Prostate gland (tissue), 2 donors: Measurements from ENCODE around the gene TIMM17A. TPM values are rescaled to one million over a fixed set of nuclear protein-coding genes. Genes with fewer than 3 reads are reported as not detected.
A peak's percentile ranks its signal among the peaks of the same experiment; 100 is the strongest.
"Not testable (repeated sequence)": the region's sequence is repeated elsewhere in the genome, so short reads cannot be mapped to it uniquely, and the experiment has no call there.

ENCODE experiments used
- DNase-seq: peaks from one replicate; pipeline ENCODE4 v3.0.0-alpha.2; 2019; ENCODE audit warnings: low spot score
- H3K27ac ChIP-seq, 2 donors: fragments of 200-600 bp; sonication (generic); 2 replicates each; pipeline ENCODE4 v1.5.1; 2017 to 2019
- H3K27me3 ChIP-seq: fragments of 200-600 bp; sonication (generic); replicated peaks from 2 replicates; pipeline ENCODE4 v1.5.1; 2019; ENCODE audit not compliant: insufficient read depth
- H3K36me3 ChIP-seq, 2 donors: fragments of 200-600 bp; sonication (generic); 1 replicate in 1 of 2; 2 replicates in 1 of 2; pipeline versions ENCODE4 v1.5.1 to v1.8.1; 2017 to 2019
- H3K4me1 ChIP-seq: fragments of 200-600 bp; sonication (generic); replicated peaks from 2 replicates; pipeline ENCODE4 v1.5.1; 2019
- H3K4me3 ChIP-seq, 2 donors: fragments of 200-600 bp; sonication (generic); 2 replicates each; pipeline ENCODE4 v1.5.1; 2017 to 2019
- H3K9me3 ChIP-seq: fragments of 200-600 bp; sonication (generic); 2 replicates; pipeline ENCODE4 v1.5.1; 2017
- CTCF ChIP-seq, 4 experiments: fragments of 200-600 bp in 2 of 4; fragments of 450-650 bp in 2 of 4; sonication (generic) in 2 of 4; IDR thresholded peaks; 1 replicate in 3 of 4; 2 replicates in 1 of 4; pipeline ENCODE4 v1.5.1; 2016 to 2019; ENCODE audit warnings: antibody characterized with exemption in 4 of 4, mild to moderate bottlenecking in 2 of 4, moderate library complexity in 2 of 4
- POLR2A ChIP-seq: fragments of 450-650 bp; IDR thresholded peaks from one replicate; pipeline ENCODE4 v1.6.1; 2016; ENCODE audit warnings: antibody characterized with exemption, mild to moderate bottlenecking
- POLR2AphosphoS5 ChIP-seq: sonication (generic); formaldehyde crosslinking; IDR thresholded peaks from one replicate; pipeline ENCODE4 v1.6.1; 2017; ENCODE audit warnings: antibody characterized with exemption
- WGBS: methylation state at CpG from one replicate; pipeline ENCODE4 v1.1.5; 2018; 5-methylcytosine and 5-hydroxymethylcytosine counted together
- intact Hi-C: fragments of 100-400 bp; cut with DNase I; formaldehyde crosslinking; loops from one replicate; pipeline ENCODE4 v1.14.2; 2022
- total RNA-seq, 2 donors: library from RNA; depleted of rRNA; stranded (reverse); fragments of >200 nt; gene quantifications; one replicate each; pipeline ENCODE4 v1.1.0, GENCODE V29; 2016

Gene TIMM17A
- total RNA-seq, 2 donors from 2014 or later = 22.0 to 29.3 TPM

GRCh38 chr1:201949491-201949890 is 5.8 kb upstream of the TIMM17A start:
- intact Hi-C loops = no loop called here
- Histone ChIP-seq H3K36me3 (no peaks in the 10 kb centered on the region), H3K4me3 (no peak overlapping the region), H3K27ac (no peak overlapping the region), H3K4me1 (no peaks in the 10 kb centered on the region), H3K9me3 (no peaks in the 10 kb centered on the region), H3K27me3 (no peaks in the 10 kb centered on the region)
- TF ChIP-seq POLR2AphosphoS5 = no peak
- no peak for TF ChIP-seq POLR2A
- TF ChIP-seq CTCF (IDR thresholded peaks at IDR 0.05) = no peak
- no peak for DNase-seq

DNA sequence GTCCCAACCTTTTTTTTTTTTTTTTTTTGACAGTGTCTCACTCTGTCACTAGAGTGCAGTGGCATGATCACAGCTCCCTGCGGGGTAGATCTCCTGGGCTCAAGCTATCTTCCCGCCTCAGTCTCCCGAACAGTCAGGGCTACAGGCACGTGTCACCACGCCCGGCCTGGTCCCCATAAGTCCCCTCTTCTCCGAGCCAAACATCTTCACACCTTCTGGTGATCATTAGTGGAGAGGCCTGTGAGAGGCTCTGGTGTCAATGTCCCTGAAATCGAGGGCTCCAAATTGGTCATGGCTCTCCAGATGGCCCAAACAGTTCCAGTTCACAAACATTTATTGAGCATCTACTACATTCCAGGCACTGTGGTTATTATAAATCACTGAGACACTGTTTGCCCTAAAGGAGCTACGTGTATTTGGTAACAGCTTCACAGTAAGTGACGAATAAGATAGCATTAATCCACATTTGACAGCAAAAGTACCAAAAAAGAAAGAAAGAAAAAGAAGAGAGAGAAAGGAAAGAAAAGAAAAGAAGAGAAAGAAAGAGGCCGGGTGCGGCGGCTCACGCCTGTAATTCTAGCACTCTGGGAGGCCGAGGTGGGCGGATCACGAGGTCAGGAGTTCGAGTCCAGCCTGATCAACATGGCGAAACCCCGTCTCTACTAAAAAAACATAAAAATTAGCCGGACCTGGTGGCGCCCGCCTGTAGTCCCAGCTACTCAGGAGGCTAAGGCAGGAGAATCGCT is 867 bp upstream of the TIMM17A start:
- intact Hi-C loops = no loop called here
- Histone ChIP-seq H3K9me3 (no peaks in the 10 kb centered on the region), H3K4me1 (peaks cover 5% of the 10 kb centered on the region), H3K27me3 (no peaks in the 10 kb centered on the region), H3K36me3 (peaks cover 0 to 4% of the 10 kb centered on the region in 2 donors), H3K27ac (peak overlapping the region; percentile 80 to 81), H3K4me3 (peak overlapping the region; percentile 74 to 86)
- DNase-seq = no peak
- TF ChIP-seq CTCF (IDR thresholded peaks at IDR 0.05) (no peak), POLR2A (no peak), POLR2AphosphoS5 (no peak)
- 52% methylated on average over 24 of the region's 24 CpGs for WGBS

DNA sequence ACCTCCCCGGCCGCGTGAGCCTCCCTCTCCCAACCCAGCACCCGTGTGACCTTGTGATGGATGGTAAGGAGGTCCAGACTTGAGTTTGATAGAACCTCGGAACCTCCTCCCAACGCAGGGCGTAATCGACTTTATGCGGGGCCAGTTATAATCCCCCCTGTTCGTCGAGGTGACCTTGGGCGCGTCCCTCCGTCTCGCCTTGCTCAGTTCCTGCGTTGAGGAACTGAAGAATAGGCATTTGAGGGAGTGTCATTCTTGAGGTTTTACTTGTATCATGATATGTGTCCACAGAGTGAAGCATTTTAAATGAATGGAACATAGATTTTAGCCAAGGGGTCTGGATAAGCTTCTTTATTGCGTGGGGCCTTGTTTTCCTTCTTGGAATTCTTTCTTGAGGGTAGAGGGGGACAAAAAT is 433 bp downstream of the TIMM17A start:
- Histone ChIP-seq H3K9me3 (no peaks in the 10 kb centered on the region), H3K27me3 (no peaks in the 10 kb centered on the region), H3K27ac (peak overlapping the region; percentile 80 to 81), H3K36me3 (peaks cover 0 to 6% of the 10 kb centered on the region in 2 donors), H3K4me3 (peak overlapping the region; percentile 74 to 86), H3K4me1 (peaks cover 5% of the 10 kb centered on the region)
- intact Hi-C loops = no loop called here
- DNase-seq = no peak
- TF ChIP-seq CTCF (IDR thresholded peaks at IDR 0.05) (no peak), POLR2A (no peak), POLR2AphosphoS5 (no peak)
- WGBS = under 1% methylated on average over 17 of the region's 17 CpGs

- Histone ChIP-seq H3K4me3 (no peak overlapping the region), H3K27me3 (no peaks in the 10 kb centered on the region), H3K4me1 (peaks cover 5% of the 10 kb centered on the region), H3K36me3 (peaks cover 0 to 18% of the 10 kb centered on the region in 2 donors), H3K27ac (no peak overlapping the region), H3K9me3 (no peaks in the 10 kb centered on the region)
- no peak for TF ChIP-seq POLR2A
- no peak for TF ChIP-seq CTCF (IDR thresholded peaks at IDR 0.05)
- no peak for TF ChIP-seq POLR2AphosphoS5
- WGBS = 89% methylated on average over 5 of the region's 5 CpGs
- intact Hi-C loops = no loop called here
- DNase-seq = no peak
Measured at GRCh38 chr1:201958348-201958747, 3.0 kb downstream of the TIMM17A start.

- H3K27me3 ChIP-seq, H3K9me3 ChIP-seq, H3K4me3 ChIP-seq, DNase-seq, H3K4me1 ChIP-seq, H3K27ac ChIP-seq, intact Hi-C loops: not testable (repeated sequence)
- WGBS = 94% methylated on average over 10 of the region's 10 CpGs
- peaks cover 0 to 18% of the 10 kb centered on the region in 2 donors for H3K36me3 ChIP-seq
Measured at GRCh38 chr1:201962382-201962781, 7.1 kb downstream of the TIMM17A start.
